ENCODE data around the gene NDN. TPM values are rescaled to one million over a fixed set of nuclear protein-coding genes. Genes with fewer than 3 reads are reported as not detected.

NDN gene
- total and polyA plus RNA-seq, 4 donors = 3.2 to 37.2 (median 4.0) TPM

DNA sequence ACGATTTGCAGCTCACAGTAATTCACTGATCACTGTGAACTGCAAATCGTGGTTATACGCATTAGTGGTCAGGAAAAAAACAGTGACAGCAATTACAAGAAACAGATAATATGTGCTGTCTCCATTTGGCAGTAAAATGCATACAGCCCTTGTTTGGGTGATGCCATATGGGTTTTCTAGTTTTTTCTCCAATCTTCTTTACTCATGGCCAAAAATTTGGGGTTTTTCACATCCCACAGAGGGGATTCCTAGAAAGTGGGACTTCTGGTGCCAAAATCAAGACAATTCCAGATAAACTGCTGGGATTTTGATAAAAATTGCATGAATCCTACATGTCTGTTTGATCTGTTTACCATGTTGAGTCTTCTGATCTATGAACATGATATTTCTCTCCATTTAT lies 15.6 kb downstream of the NDN start:
- DNase-seq (ENCODE audit: low spot score) = no peak
- Histone ChIP-seq H3K9ac (ENCODE audit: low read depth in 1 of 2, low read length in 2 of 2) (no peak overlapping the region), H3K4me1 (ENCODE audit: control insufficient read depth in 4 of 4, insufficient read depth in 4 of 4, low read length in 3 of 4) (no peaks in the 10 kb centered on the region), H3K36me3 (ENCODE audit: control insufficient read depth in 4 of 4, insufficient read depth in 3 of 4, low read depth in 1 of 4, low read length in 3 of 4) (no peaks in the 10 kb centered on the region), H3K4me3 (ENCODE audit: low read depth in 1 of 3, low read length in 3 of 3) (no peak overlapping the region), H3K27me3 (ENCODE audit: control insufficient read depth in 4 of 4, insufficient read depth in 4 of 4, low read length in 3 of 4) (no peaks in the 10 kb centered on the region), H3K9me3 (ENCODE audit: control insufficient read depth in 4 of 4, low read length in 3 of 4) (no peaks in the 10 kb centered on the region), H3K27ac (ENCODE audit: low read depth in 1 of 2, low read length in 2 of 2) (no peak overlapping the region)
- TF ChIP-seq, protein P1, sequence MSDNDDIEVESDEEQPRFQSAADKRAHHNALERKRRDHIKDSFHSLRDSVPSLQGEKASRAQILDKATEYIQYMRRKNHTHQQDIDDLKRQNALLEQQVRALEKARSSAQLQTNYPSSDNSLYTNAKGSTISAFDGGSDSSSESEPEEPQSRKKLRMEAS (IDR thresholded peaks at IDR 0.05) = no peak
- TF ChIP-seq, protein P2, sequence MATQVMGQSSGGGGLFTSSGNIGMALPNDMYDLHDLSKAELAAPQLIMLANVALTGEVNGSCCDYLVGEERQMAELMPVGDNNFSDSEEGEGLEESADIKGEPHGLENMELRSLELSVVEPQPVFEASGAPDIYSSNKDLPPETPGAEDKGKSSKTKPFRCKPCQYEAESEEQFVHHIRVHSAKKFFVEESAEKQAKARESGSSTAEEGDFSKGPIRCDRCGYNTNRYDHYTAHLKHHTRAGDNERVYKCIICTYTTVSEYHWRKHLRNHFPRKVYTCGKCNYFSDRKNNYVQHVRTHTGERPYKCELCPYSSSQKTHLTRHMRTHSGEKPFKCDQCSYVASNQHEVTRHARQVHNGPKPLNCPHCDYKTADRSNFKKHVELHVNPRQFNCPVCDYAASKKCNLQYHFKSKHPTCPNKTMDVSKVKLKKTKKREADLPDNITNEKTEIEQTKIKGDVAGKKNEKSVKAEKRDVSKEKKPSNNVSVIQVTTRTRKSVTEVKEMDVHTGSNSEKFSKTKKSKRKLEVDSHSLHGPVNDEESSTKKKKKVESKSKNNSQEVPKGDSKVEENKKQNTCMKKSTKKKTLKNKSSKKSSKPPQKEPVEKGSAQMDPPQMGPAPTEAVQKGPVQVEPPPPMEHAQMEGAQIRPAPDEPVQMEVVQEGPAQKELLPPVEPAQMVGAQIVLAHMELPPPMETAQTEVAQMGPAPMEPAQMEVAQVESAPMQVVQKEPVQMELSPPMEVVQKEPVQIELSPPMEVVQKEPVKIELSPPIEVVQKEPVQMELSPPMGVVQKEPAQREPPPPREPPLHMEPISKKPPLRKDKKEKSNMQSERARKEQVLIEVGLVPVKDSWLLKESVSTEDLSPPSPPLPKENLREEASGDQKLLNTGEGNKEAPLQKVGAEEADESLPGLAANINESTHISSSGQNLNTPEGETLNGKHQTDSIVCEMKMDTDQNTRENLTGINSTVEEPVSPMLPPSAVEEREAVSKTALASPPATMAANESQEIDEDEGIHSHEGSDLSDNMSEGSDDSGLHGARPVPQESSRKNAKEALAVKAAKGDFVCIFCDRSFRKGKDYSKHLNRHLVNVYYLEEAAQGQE (IDR thresholded peaks at IDR 0.05) = no peak
- TF ChIP-seq FOXA1 (IDR thresholded peaks at IDR 0.05) = no peak
- no peak for TF ChIP-seq GABPA (IDR thresholded peaks at IDR 0.05 in 1 of 2, conservative IDR thresholded peaks at IDR 0.05 in 1 of 2)
- no peak for TF ChIP-seq FOXA2 (IDR thresholded peaks at IDR 0.05)
- TF ChIP-seq, protein P3, sequence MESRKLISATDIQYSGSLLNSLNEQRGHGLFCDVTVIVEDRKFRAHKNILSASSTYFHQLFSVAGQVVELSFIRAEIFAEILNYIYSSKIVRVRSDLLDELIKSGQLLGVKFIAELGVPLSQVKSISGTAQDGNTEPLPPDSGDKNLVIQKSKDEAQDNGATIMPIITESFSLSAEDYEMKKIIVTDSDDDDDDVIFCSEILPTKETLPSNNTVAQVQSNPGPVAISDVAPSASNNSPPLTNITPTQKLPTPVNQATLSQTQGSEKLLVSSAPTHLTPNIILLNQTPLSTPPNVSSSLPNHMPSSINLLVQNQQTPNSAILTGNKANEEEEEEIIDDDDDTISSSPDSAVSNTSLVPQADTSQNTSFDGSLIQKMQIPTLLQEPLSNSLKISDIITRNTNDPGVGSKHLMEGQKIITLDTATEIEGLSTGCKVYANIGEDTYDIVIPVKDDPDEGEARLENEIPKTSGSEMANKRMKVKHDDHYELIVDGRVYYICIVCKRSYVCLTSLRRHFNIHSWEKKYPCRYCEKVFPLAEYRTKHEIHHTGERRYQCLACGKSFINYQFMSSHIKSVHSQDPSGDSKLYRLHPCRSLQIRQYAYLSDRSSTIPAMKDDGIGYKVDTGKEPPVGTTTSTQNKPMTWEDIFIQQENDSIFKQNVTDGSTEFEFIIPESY (IDR thresholded peaks at IDR 0.05) = no peak
- TF ChIP-seq HNF4A (conservative IDR thresholded peaks at IDR 0.05) = no peak
- TF ChIP-seq YY1 (IDR thresholded peaks at IDR 0.05) = no peak
- TF ChIP-seq, protein P4, sequence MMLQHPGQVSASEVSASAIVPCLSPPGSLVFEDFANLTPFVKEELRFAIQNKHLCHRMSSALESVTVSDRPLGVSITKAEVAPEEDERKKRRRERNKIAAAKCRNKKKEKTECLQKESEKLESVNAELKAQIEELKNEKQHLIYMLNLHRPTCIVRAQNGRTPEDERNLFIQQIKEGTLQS (IDR thresholded peaks at IDR 0.05) = no peak
- TF ChIP-seq, protein P5, sequence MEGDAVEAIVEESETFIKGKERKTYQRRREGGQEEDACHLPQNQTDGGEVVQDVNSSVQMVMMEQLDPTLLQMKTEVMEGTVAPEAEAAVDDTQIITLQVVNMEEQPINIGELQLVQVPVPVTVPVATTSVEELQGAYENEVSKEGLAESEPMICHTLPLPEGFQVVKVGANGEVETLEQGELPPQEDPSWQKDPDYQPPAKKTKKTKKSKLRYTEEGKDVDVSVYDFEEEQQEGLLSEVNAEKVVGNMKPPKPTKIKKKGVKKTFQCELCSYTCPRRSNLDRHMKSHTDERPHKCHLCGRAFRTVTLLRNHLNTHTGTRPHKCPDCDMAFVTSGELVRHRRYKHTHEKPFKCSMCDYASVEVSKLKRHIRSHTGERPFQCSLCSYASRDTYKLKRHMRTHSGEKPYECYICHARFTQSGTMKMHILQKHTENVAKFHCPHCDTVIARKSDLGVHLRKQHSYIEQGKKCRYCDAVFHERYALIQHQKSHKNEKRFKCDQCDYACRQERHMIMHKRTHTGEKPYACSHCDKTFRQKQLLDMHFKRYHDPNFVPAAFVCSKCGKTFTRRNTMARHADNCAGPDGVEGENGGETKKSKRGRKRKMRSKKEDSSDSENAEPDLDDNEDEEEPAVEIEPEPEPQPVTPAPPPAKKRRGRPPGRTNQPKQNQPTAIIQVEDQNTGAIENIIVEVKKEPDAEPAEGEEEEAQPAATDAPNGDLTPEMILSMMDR (IDR thresholded peaks at IDR 0.05; ENCODE audit: low read depth, low read length, missing input control) = no peak
- no peak for TF ChIP-seq EGR1 (IDR thresholded peaks at IDR 0.05; ENCODE audit: low read depth in 2 of 2)
- no peak for TF ChIP-seq NR2F2 (IDR thresholded peaks at IDR 0.05)
- no peak for TF ChIP-seq HNF4G (IDR thresholded peaks at IDR 0.05)
- TF ChIP-seq SP1 (IDR thresholded peaks at IDR 0.05) = no peak
- no peak for TF ChIP-seq JUND (IDR thresholded peaks at IDR 0.05)
- no peak for TF ChIP-seq RAD21 (IDR thresholded peaks at IDR 0.05)
- no peak for TF ChIP-seq RXRA (IDR thresholded peaks at IDR 0.05)
- TF ChIP-seq TAF1 (conservative IDR thresholded peaks at IDR 0.05) = no peak
- WGBS = 44% methylated on average over 3 of the region's 3 CpGs

Data from liver (tissue), 9 donors.